ENCODE results near the gene PLA2G4A.

The PLA2G4A gene

GRCh38 chr1:186828611-186829454, at the start of gene PLA2G4A:
Gene PLA2G4A, plus strand, starts transcription at chr1:186828949. Its CDS starts 25,406 bp downstream, at chr1:186854355.
- DNase-seq (ENCODE audit: low spot score), result no peak

GRCh38 chr1:186780076-186780475, 48.7 kb upstream of the PLA2G4A start:
- no peak for DNase-seq (ENCODE audit: low spot score)

- no peak for DNase-seq (ENCODE audit: low spot score)
Observed at GRCh38 chr1:186781730-186782129, 47.0 kb upstream of the PLA2G4A start.

- no peak for DNase-seq (ENCODE audit: low spot score)
Observed at GRCh38 chr1:186782791-186783190, 46.0 kb upstream of the PLA2G4A start.

- no peak for DNase-seq (ENCODE audit: low spot score)
Observed at GRCh38 chr1:186783193-186783592, 45.6 kb upstream of the PLA2G4A start.

- no peak for DNase-seq (ENCODE audit: low spot score)
Observed at GRCh38 chr1:186785503-186785902, 43.2 kb upstream of the PLA2G4A start.

- no peak for DNase-seq (ENCODE audit: low spot score)
Observed at GRCh38 chr1:186790101-186790500, 38.6 kb upstream of the PLA2G4A start.

GRCh38 chr1:186792870-186793581, 35.7 kb upstream of the PLA2G4A start:
- no peak for DNase-seq (ENCODE audit: low spot score)

- no peak for DNase-seq (ENCODE audit: low spot score)
Observed at GRCh38 chr1:186793582-186793927, 35.2 kb upstream of the PLA2G4A start.

GRCh38 chr1:186798960-186799688, 29.6 kb upstream of the PLA2G4A start:
- no peak for DNase-seq (ENCODE audit: low spot score)

GRCh38 chr1:186799689-186800054, 29.1 kb upstream of the PLA2G4A start:
- no peak for DNase-seq (ENCODE audit: low spot score)

- no peak for DNase-seq (ENCODE audit: low spot score)
Observed at GRCh38 chr1:186802388-186802787, 26.4 kb upstream of the PLA2G4A start.

- DNase-seq (ENCODE audit: low spot score), result no peak
Observed at GRCh38 chr1:186804679-186805078, 24.1 kb upstream of the PLA2G4A start.

GRCh38 chr1:186806477-186806876, 22.3 kb upstream of the PLA2G4A start:
- DNase-seq (ENCODE audit: low spot score), result no peak

GRCh38 chr1:186807163-186807562, 21.6 kb upstream of the PLA2G4A start:
- no peak for DNase-seq (ENCODE audit: low spot score)

- no peak for DNase-seq (ENCODE audit: low spot score)
Observed at GRCh38 chr1:186811892-186812291, 16.9 kb upstream of the PLA2G4A start.

GRCh38 chr1:186812570-186812969, 16.2 kb upstream of the PLA2G4A start:
- DNase-seq (ENCODE audit: low spot score), result no peak

- DNase-seq (ENCODE audit: low spot score), result no peak
Observed at GRCh38 chr1:186813420-186813819, 15.3 kb upstream of the PLA2G4A start.

- no peak for DNase-seq (ENCODE audit: low spot score)
Observed at GRCh38 chr1:186819126-186819525, 9.6 kb upstream of the PLA2G4A start.

GRCh38 chr1:186819563-186819962, 9.2 kb upstream of the PLA2G4A start:
- DNase-seq (ENCODE audit: low spot score), result no peak

- no peak for DNase-seq (ENCODE audit: low spot score)
Observed at GRCh38 chr1:186829686-186830587, 1.2 kb downstream of the PLA2G4A start.

- no peak for DNase-seq (ENCODE audit: low spot score)
Observed at GRCh38 chr1:186831168-186831567, 2.4 kb downstream of the PLA2G4A start.

All from putamen (tissue), 1 donor.